D721Med (cell line): Measurements from ENCODE around the gene FZD8.

Experiments used
- DNase-seq: peaks from one replicate; pipeline ENCODE4 v3.0.0; 2011; ENCODE audit warnings: low spot score; ENCODE audit not compliant: insufficient read length
- FAIRE-seq: peaks from 2 replicates; lab custom pipeline; 2011; peaks lifted over from hg19 to GRCh38; lab: Jason Lieb, UNC
- TF ChIP-seq, protein P1 (sequence below): IDR thresholded peaks from 2 replicates; pipeline ENCODE4 v1.5.1; 2012; ENCODE audit warnings: mild to moderate bottlenecking, control low read depth; ENCODE audit not compliant: insufficient read depth; ENCODE audit errors: missing control alignments

The FZD8 gene

GRCh38 chr10:35636956-35637355 lies 5.1 kb downstream of the FZD8 start:
- DNase-seq (no peak), FAIRE-seq (no peak)
- TF ChIP-seq, protein P1, sequence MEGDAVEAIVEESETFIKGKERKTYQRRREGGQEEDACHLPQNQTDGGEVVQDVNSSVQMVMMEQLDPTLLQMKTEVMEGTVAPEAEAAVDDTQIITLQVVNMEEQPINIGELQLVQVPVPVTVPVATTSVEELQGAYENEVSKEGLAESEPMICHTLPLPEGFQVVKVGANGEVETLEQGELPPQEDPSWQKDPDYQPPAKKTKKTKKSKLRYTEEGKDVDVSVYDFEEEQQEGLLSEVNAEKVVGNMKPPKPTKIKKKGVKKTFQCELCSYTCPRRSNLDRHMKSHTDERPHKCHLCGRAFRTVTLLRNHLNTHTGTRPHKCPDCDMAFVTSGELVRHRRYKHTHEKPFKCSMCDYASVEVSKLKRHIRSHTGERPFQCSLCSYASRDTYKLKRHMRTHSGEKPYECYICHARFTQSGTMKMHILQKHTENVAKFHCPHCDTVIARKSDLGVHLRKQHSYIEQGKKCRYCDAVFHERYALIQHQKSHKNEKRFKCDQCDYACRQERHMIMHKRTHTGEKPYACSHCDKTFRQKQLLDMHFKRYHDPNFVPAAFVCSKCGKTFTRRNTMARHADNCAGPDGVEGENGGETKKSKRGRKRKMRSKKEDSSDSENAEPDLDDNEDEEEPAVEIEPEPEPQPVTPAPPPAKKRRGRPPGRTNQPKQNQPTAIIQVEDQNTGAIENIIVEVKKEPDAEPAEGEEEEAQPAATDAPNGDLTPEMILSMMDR, result no peak

GRCh38 chr10:35635576-35635975 lies 6.5 kb downstream of the FZD8 start:
- no peak for DNase-seq
- TF ChIP-seq, protein P1, result peak; percentile 88
- peak; percentile 91 for FAIRE-seq

DNA sequence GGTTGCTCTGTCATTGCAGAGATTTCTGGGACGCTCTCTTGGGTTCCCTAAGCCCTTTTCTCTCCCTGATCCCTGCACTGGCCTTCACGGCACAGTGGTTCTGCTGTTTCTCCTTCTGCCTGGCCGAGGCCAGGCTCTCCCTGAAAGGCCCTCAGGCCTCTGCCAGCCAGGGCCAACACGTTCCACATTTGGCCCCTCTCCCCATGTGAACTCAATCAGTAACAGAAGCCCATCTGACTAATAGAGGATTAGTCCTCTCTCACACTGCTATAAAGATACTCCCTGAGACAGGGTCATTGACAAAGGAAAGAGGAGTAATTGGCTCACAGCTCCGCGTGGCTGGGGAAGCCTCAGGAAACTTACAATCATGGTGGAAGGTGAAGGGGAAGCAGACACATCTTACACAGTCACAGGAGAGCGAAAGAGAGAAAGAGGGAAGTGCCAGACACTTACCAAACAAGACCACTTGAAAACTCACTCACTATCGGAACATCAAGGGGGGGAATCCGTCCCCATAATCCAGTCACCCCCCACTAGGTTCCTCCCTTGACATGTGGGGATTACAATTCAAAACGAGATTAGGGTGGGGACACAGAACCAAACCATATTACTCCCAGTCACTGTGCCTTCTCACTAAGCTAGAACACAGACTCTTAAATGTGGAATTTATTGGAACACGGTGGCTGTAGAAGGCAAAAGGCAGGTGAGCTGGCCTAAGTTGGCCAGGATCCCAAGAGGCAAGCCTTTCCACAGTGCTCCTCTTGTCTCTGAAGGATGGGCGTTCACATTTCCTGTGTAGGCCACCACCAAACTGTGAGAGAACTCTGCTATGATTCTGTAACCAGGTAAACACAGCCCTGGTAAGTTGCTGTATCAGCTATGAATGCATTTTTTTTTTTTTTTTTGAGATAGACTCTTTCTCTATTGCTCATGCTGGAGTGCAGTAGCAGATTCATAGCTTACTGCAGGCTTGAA lies 8.8 kb downstream of the FZD8 start:
- DNase-seq (no peak), FAIRE-seq (no peak)
- TF ChIP-seq, protein P1, result no peak

DNA sequence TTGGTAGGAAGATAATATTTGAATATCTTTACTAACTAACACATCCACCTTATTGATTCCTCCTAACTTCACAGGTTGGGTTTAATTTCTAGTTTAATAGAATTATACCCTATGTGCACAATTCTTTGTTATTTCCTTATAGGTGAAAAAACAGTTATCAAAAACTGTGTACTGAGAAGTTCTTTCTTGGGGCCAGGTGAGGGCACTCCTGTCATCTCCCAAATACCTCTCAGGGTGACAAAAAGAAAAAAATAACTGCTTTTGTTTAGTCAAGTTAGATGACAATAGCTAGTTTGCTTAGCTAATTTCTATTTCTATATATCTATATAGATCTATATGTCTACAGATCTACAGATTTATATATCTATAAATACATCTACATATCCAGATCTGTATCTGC lies 10.1 kb downstream of the FZD8 start:
- no peak for FAIRE-seq
- DNase-seq, result no peak
- TF ChIP-seq, protein P1, result peak; percentile 8

DNA sequence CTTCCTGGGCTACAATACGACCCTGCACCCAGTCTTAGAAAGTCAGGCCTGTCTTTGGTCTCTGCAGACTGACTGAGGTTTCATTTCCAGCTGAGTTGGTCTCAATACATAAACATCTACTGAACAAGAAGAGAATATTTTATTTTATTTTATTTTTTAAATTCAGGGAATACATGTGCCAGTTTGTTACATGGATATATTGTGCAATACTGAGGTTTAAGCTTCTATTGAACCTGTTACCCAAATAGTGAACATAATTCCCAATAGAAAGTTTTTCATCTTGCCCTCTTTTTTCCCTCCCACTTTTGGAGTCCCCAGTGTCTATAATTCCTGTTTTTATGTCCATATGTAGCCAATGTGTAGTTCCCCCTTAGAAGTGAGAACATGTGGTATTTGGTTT lies 10.7 kb downstream of the FZD8 start:
- TF ChIP-seq, protein P1, result no peak

GRCh38 chr10:35626971-35627507 lies 15.1 kb downstream of the FZD8 start:
- DNase-seq, result no peak

More for the DNA sequence above, 10.7 kb downstream of the FZD8 start:
- FAIRE-seq, result no peak
- no peak for DNase-seq

More at GRCh38 chr10:35626971-35627507, 15.1 kb downstream of the FZD8 start:
- peak; percentile 44 for FAIRE-seq
- TF ChIP-seq, protein P1, result no peak
